ENCODE measurements around the gene SIRT6. TPM values are rescaled to one million over a fixed set of nuclear protein-coding genes. Genes with fewer than 3 reads are reported as not detected.
"Not testable (repeated sequence)": the region's sequence is repeated elsewhere in the genome, so short reads cannot be mapped to it uniquely, and the experiment has no call there.

The SIRT6 gene
- total and polyA plus RNA-seq, 2 donors (not counting 1 experiment from before 2014, with no cell fraction given) = 27.8 to 82.2 TPM

DNA sequence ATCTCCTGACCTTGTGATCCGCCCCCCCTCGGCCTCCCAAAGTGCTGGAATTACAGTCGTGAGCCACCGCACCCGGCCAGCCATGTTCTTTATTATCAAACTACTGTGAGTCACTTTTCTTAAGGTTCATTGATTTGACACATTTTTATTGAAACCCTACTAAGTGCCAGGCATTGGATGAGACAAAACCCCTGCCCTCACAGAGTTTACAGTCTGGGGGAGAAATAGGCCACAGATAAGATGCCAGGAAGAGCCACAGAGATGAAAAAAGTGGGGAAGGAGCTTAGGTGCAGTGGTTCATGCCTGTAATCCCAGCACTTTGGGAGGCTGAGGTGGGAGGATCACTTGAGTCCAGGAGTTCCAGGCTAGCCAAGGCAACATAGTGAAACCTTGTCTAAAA is 43.9 kb downstream of the SIRT6 start:
- peaks cover 5 to 9% of the 10 kb centered on the region in 2 donors for H3K4me1 ChIP-seq (ENCODE audit: control insufficient read depth in 2 of 2, insufficient read depth in 2 of 2, low read length in 2 of 2)
- no peaks in the 10 kb centered on the region for H3K27me3 ChIP-seq (replicated peaks in 1 of 4; ENCODE audit: control extremely low read depth in 1 of 4, control insufficient read depth in 3 of 4, insufficient read depth in 4 of 4, low read length in 3 of 4)
- ATAC-seq (ENCODE audit: low read depth) (no peak), DNase-seq (no peak)
- POLR2A ChIA-PET = no interaction called here
- CTCF ChIA-PET = interaction anchor here (3.9 kb wide), 1 partner anchor 149 kb away, joined by 50 read pairs; no protein-coding TSS in a partner anchor
- Mint-ChIP-seq H3K4me1 (peaks cover 9% of the 10 kb centered on the region), H3K4me3 (no peak overlapping the region), H3K9me3 (ENCODE audit: insufficient read depth) (no peaks in the 10 kb centered on the region), H3K27me3 (no peaks in the 10 kb centered on the region), H3K27ac (no peak overlapping the region)
- H2AFZ ChIP-seq (ENCODE audit: insufficient read depth, low read depth, low read length, poor library complexity, severe bottlenecking) = no peak overlapping the region
- peaks cover 12% of the 10 kb centered on the region for H3K79me2 ChIP-seq (ENCODE audit: control insufficient read depth, insufficient read depth, low read length)
- no peaks in the 10 kb centered on the region for H3K36me3 ChIP-seq (replicated peaks in 1 of 2; ENCODE audit: control extremely low read depth in 1 of 2, control insufficient read depth in 1 of 2, extremely low read depth in 1 of 2, insufficient read depth in 2 of 2, low read length in 1 of 2)
- no peak overlapping the region for H3K4me3 ChIP-seq (ENCODE audit: control extremely low read depth in 1 of 5, extremely low read depth in 1 of 5, insufficient read depth in 1 of 5, low read depth in 2 of 5, low read length in 4 of 5)
- TF ChIP-seq, protein P1, sequence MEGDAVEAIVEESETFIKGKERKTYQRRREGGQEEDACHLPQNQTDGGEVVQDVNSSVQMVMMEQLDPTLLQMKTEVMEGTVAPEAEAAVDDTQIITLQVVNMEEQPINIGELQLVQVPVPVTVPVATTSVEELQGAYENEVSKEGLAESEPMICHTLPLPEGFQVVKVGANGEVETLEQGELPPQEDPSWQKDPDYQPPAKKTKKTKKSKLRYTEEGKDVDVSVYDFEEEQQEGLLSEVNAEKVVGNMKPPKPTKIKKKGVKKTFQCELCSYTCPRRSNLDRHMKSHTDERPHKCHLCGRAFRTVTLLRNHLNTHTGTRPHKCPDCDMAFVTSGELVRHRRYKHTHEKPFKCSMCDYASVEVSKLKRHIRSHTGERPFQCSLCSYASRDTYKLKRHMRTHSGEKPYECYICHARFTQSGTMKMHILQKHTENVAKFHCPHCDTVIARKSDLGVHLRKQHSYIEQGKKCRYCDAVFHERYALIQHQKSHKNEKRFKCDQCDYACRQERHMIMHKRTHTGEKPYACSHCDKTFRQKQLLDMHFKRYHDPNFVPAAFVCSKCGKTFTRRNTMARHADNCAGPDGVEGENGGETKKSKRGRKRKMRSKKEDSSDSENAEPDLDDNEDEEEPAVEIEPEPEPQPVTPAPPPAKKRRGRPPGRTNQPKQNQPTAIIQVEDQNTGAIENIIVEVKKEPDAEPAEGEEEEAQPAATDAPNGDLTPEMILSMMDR (IDR thresholded peaks at IDR 0.05) = no peak
- TF ChIP-seq EZH2 (IDR thresholded peaks at IDR 0.05; ENCODE audit: borderline replicate concordance, insufficient read depth, low read depth, low read length, poor library complexity, severe bottlenecking) = no peak
- intact Hi-C loops (cut with micrococcal nuclease) = no loop called here
- no peaks in the 10 kb centered on the region for H4K20me1 ChIP-seq (ENCODE audit: control insufficient read depth, insufficient read depth, low read length, poor library complexity, severe bottlenecking)
- no peak overlapping the region for H3K9ac ChIP-seq (ENCODE audit: low read length)
- no peak overlapping the region for H3K4me2 ChIP-seq (replicated peaks; ENCODE audit: low read depth, low read length, poor library complexity, severe bottlenecking)
- no peaks in the 10 kb centered on the region for H3K9me3 ChIP-seq (ENCODE audit: control extremely low read depth in 1 of 3, control insufficient read depth in 2 of 3, insufficient read depth in 1 of 3, low read length in 2 of 3)
- no peak overlapping the region for H3K27ac ChIP-seq (ENCODE audit: low read length in 2 of 2)
- 92% methylated on average over 5 of the region's 5 CpGs for WGBS (ENCODE audit: insufficient coverage)

DNA sequence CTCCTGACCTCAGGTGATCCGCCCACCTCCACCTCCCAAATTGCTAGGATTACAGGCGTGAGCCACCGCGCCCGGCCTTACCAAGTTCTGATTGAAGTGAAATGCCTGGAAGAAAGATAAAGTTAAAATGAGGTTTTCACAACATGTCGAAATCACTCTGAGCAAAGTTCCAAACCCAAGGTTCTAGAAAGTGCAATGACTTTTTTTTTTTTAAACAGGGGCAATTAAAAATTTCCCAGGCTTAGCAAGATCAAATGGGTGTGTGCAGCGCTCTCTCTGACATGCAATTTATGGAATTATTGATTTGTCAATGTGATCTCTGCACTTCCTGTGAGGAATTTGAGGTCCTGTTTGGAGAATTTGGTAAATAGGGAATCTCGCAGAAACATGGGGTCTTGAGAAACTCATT is 45.7 kb downstream of the SIRT6 start:
- Histone ChIP-seq H3K79me2 (ENCODE audit: control insufficient read depth, insufficient read depth, low read length) (peaks cover 12% of the 10 kb centered on the region), H3K4me2 (replicated peaks; ENCODE audit: low read depth, low read length, poor library complexity, severe bottlenecking) (no peak overlapping the region), H3K9me3 (ENCODE audit: control extremely low read depth in 1 of 3, control insufficient read depth in 2 of 3, insufficient read depth in 1 of 3, low read length in 2 of 3) (no peaks in the 10 kb centered on the region), H3K9ac (ENCODE audit: low read length) (no peak overlapping the region), H3K4me1 (ENCODE audit: control insufficient read depth in 2 of 2, insufficient read depth in 2 of 2, low read length in 2 of 2) (peaks cover 5 to 9% of the 10 kb centered on the region in 2 donors), H4K20me1 (ENCODE audit: control insufficient read depth, insufficient read depth, low read length, poor library complexity, severe bottlenecking) (no peaks in the 10 kb centered on the region), H2AFZ (ENCODE audit: insufficient read depth, low read depth, low read length, poor library complexity, severe bottlenecking) (no peak overlapping the region), H3K36me3 (replicated peaks in 1 of 2; ENCODE audit: control extremely low read depth in 1 of 2, control insufficient read depth in 1 of 2, extremely low read depth in 1 of 2, insufficient read depth in 2 of 2, low read length in 1 of 2) (no peaks in the 10 kb centered on the region), H3K27ac (ENCODE audit: low read length in 2 of 2) (no peak overlapping the region), H3K27me3 (replicated peaks in 1 of 4; ENCODE audit: control extremely low read depth in 1 of 4, control insufficient read depth in 3 of 4, insufficient read depth in 4 of 4, low read length in 3 of 4) (no peaks in the 10 kb centered on the region), H3K4me3 (ENCODE audit: control extremely low read depth in 1 of 5, extremely low read depth in 1 of 5, insufficient read depth in 1 of 5, low read depth in 2 of 5, low read length in 4 of 5) (no peak overlapping the region)
- DNase-seq (no peak), ATAC-seq (ENCODE audit: low read depth) (no peak)
- H3K4me1 Mint-ChIP-seq = peaks cover 9% of the 10 kb centered on the region
- no peaks in the 10 kb centered on the region for H3K9me3 Mint-ChIP-seq (ENCODE audit: insufficient read depth)
- no peak for TF ChIP-seq EZH2 (IDR thresholded peaks at IDR 0.05; ENCODE audit: borderline replicate concordance, insufficient read depth, low read depth, low read length, poor library complexity, severe bottlenecking)
- TF ChIP-seq, protein P1 (IDR thresholded peaks at IDR 0.05) = no peak
- 93% methylated on average over 2 of the region's 8 CpGs for WGBS (ENCODE audit: insufficient coverage)
- H3K27me3 Mint-ChIP-seq = no peaks in the 10 kb centered on the region
- intact Hi-C loops (cut with micrococcal nuclease) = no loop called here
- no peak overlapping the region for H3K4me3 Mint-ChIP-seq
- ChIA-PET POLR2A (no interaction called here), CTCF (no interaction called here)
- H3K27ac Mint-ChIP-seq = no peak overlapping the region

DNA sequence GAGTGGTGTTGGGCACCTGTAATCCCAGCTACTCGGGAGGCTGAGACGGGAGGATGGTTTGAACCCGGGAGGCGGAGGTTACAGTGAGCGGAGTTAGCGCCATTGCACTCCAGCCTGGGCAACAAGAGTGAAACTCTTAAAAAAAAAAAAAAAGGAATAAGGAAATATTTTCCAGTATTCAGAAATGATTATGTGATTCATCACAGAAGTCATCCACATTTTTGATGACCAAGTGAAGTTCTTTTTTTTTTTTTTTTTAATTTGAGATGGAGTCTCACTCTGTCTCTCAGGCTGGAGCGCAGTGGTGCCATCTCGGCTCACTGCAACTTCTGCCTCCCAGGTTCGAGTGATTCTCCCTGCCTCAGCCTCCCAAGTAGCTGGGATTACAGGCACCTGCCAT is 47.0 kb downstream of the SIRT6 start:
- POLR2A ChIA-PET = not testable (repeated sequence)
- CTCF ChIA-PET = interaction anchor here (0.6 kb wide), 1 partner anchor 144 kb away, joined by 3 read pairs; no protein-coding TSS in a partner anchor

More for the DNA sequence above, 47.0 kb downstream of the SIRT6 start:
- H3K9ac ChIP-seq (ENCODE audit: low read length); H3K9me3 ChIP-seq (ENCODE audit: control extremely low read depth in 1 of 3, control insufficient read depth in 2 of 3, insufficient read depth in 1 of 3, low read length in 2 of 3); H3K4me1 Mint-ChIP-seq; H3K9me3 Mint-ChIP-seq (ENCODE audit: insufficient read depth); H2AFZ ChIP-seq (ENCODE audit: insufficient read depth, low read depth, low read length, poor library complexity, severe bottlenecking); H3K4me2 ChIP-seq (replicated peaks; ENCODE audit: low read depth, low read length, poor library complexity, severe bottlenecking); H3K4me3 ChIP-seq (ENCODE audit: control extremely low read depth in 1 of 5, extremely low read depth in 1 of 5, insufficient read depth in 1 of 5, low read depth in 2 of 5, low read length in 4 of 5); H3K4me1 ChIP-seq (ENCODE audit: control insufficient read depth in 2 of 2, insufficient read depth in 2 of 2, low read length in 2 of 2); H3K27me3 ChIP-seq (replicated peaks in 1 of 4; ENCODE audit: control extremely low read depth in 1 of 4, control insufficient read depth in 3 of 4, insufficient read depth in 4 of 4, low read length in 3 of 4); DNase-seq; intact Hi-C loops (cut with micrococcal nuclease); ATAC-seq (ENCODE audit: low read depth); H3K27me3 Mint-ChIP-seq; H3K4me3 Mint-ChIP-seq; H3K36me3 ChIP-seq (replicated peaks in 1 of 2; ENCODE audit: control extremely low read depth in 1 of 2, control insufficient read depth in 1 of 2, extremely low read depth in 1 of 2, insufficient read depth in 2 of 2, low read length in 1 of 2); H3K27ac ChIP-seq (ENCODE audit: low read length in 2 of 2); H3K27ac Mint-ChIP-seq; H4K20me1 ChIP-seq (ENCODE audit: control insufficient read depth, insufficient read depth, low read length, poor library complexity, severe bottlenecking): not testable (repeated sequence)
- 95% methylated on average over 5 of the region's 9 CpGs for WGBS (ENCODE audit: insufficient coverage)
- peaks cover 10% of the 10 kb centered on the region for H3K79me2 ChIP-seq (ENCODE audit: control insufficient read depth, insufficient read depth, low read length)
